Fibroblast of pulmonary artery (primary cell): ENCODE data around the gene SLC19A2.

Experiments used
- DNase-seq: peaks from one replicate; pipeline ENCODE4 v3.0.0-alpha.2; 2010; ENCODE audit warnings: low read depth
- H3K4me3 ChIP-seq: replicated peaks from 2 replicates; pipeline ENCODE4 v1.5.1; 2011; ENCODE audit warnings: low read depth, mild to moderate bottlenecking, control low read depth, low read length, moderate library complexity
- CTCF ChIP-seq: IDR thresholded peaks from 2 replicates; pipeline ENCODE4 v1.5.1; 2011; ENCODE audit warnings: mild to moderate bottlenecking, control low read depth, low read length, inconsistent platforms; ENCODE audit errors: missing control alignments

SLC19A2 gene

GRCh38 chr1:169475806-169476387, 9.8 kb downstream of the SLC19A2 start:
- TF ChIP-seq CTCF: no peak
- DNase-seq: no peak
- H3K4me3 ChIP-seq: no peak overlapping the region

GRCh38 chr1:169474302-169474995, 11.3 kb downstream of the SLC19A2 start:
- H3K4me3 ChIP-seq: no peak overlapping the region
- no peak for DNase-seq
- no peak for TF ChIP-seq CTCF

- TF ChIP-seq CTCF: no peak
- H3K4me3 ChIP-seq: no peak overlapping the region
- no peak for DNase-seq
These were observed 12.4 kb downstream of the SLC19A2 start for GRCh38 chr1:169473347-169473746.

- no peak overlapping the region for H3K4me3 ChIP-seq
- TF ChIP-seq CTCF: no peak
These were observed 13.0 kb downstream of the SLC19A2 start for GRCh38 chr1:169472738-169473137.

GRCh38 chr1:169468982-169469381, 16.8 kb downstream of the SLC19A2 start:
- TF ChIP-seq CTCF: no peak
- DNase-seq: no peak
- H3K4me3 ChIP-seq: no peak overlapping the region

More at GRCh38 chr1:169472738-169473137, 13.0 kb downstream of the SLC19A2 start:
- DNase-seq: no peak

- TF ChIP-seq CTCF: peak; percentile 37
- H3K4me3 ChIP-seq: no peak overlapping the region
- DNase-seq: peak; percentile 73
These were observed 19.2 kb downstream of the SLC19A2 start for GRCh38 chr1:169466259-169467230.
